GM13977 (cell line): ENCODE measurements around the gene SPATA33.
"Not testable (repeated sequence)": the region's sequence is repeated elsewhere in the genome, so short reads cannot be mapped to it uniquely, and the experiment has no call there.

Experiments used
- DNase-seq: peaks from one replicate; pipeline ENCODE4 v3.0.0; 2012; ENCODE audit warnings: low spot score
- in situ Hi-C: fragments of 300-500 bp; cut with MboI; formaldehyde crosslinking; loops from one replicate; pipeline ENCODE4 v1.12.0; 2022; ENCODE audit warnings: low sequenced_read_pairs, low pct_unique_long_range_greater_than_20kb, mixed read lengths, inconsistent platforms; ENCODE audit not compliant: unreplicated experiment
- TF ChIP-seq, protein P1 (sequence below): IDR thresholded peaks from 2 replicates; pipeline ENCODE4 v1.5.1; 2012; ENCODE audit warnings: mild to moderate bottlenecking, control low read depth; ENCODE audit not compliant: insufficient read depth; ENCODE audit errors: extremely low read depth, missing control alignments

The SPATA33 gene

GRCh38 chr16:89629827-89630610 lies 27.6 kb upstream of the SPATA33 start:
- in situ Hi-C loops: no loop called here
- no peak for DNase-seq
- TF ChIP-seq, protein P1, sequence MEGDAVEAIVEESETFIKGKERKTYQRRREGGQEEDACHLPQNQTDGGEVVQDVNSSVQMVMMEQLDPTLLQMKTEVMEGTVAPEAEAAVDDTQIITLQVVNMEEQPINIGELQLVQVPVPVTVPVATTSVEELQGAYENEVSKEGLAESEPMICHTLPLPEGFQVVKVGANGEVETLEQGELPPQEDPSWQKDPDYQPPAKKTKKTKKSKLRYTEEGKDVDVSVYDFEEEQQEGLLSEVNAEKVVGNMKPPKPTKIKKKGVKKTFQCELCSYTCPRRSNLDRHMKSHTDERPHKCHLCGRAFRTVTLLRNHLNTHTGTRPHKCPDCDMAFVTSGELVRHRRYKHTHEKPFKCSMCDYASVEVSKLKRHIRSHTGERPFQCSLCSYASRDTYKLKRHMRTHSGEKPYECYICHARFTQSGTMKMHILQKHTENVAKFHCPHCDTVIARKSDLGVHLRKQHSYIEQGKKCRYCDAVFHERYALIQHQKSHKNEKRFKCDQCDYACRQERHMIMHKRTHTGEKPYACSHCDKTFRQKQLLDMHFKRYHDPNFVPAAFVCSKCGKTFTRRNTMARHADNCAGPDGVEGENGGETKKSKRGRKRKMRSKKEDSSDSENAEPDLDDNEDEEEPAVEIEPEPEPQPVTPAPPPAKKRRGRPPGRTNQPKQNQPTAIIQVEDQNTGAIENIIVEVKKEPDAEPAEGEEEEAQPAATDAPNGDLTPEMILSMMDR: no peak

GRCh38 chr16:89633064-89633631 lies 24.5 kb upstream of the SPATA33 start:
- TF ChIP-seq, protein P1: no peak
- in situ Hi-C loops: no loop called here
- no peak for DNase-seq

- DNase-seq, in situ Hi-C loops: not testable (repeated sequence)
Observed at GRCh38 chr16:89634463-89635385, 22.9 kb upstream of the SPATA33 start.

DNA sequence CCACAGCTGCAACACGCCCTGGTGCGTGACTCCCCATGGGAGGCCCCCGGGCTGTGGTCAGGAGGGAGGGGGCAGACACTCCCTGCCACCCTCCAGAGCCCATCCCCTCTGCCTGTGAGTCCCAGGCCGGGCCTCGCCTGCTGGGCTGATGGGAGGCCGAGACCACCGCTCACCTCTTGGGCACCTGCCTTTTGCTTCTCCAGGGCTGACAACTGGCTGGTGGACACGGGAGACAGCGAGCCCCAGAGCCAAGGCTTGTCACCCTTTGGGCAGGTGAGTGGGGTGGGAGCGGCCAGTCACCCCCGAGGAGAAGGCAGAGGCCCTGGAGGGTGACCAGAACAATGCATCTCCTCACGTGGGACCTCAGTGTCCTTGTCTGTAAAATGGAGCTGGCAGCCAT lies 21.0 kb upstream of the SPATA33 start:
- DNase-seq: no peak
- TF ChIP-seq, protein P1: no peak
- in situ Hi-C loops: no loop called here

DNA sequence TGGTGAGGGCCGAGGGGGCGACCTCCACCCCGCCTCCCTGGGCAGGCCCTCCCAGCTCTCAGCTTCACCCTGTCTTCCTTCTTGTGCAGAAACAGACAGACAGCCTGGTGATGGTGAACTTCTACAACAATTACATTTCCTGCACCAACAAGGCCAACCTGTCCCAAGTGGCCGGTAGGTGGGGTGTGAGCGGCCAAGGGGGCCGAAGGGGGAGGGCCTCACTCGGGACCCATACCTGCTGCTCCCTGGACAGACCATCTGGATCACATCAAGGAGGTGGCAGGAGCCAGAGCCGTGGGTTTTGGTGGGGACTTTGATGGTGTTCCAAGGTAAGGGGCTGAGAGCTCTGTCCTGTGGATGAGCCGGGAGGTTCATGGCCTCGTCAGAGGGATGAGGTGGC lies 20.3 kb upstream of the SPATA33 start:
- TF ChIP-seq, protein P1: no peak
- no peak for DNase-seq
- in situ Hi-C loops: no loop called here

DNA sequence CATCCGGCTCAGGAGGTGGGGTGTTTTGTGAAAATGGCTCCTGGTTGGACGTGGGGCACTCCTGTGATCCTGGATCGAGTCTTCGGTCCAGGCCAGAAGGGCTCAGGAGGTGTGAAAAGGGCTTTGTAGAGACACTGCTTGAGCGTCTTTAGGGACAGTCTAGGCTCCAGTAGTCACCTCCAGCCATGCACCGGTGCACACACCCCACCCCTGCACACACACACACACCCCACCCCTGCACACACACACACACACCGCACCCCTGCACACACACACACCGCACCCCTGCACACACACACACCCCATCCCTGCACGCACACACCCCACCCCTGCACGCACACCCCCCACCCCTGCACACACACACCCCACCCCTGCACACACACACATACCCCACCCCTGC lies 19.2 kb upstream of the SPATA33 start:
- TF ChIP-seq, protein P1: no peak

More for the DNA sequence above, 19.2 kb upstream of the SPATA33 start:
- in situ Hi-C loops: no loop called here
- DNase-seq: no peak
